ENCODE measurements around the gene IL1F10.
A peak's percentile ranks its signal among the peaks of the same experiment; 100 is the strongest.
"Not testable (repeated sequence)": the region's sequence is repeated elsewhere in the genome, so short reads cannot be mapped to it uniquely, and the experiment has no call there.

Gene IL1F10

GRCh38 chr2:113080134-113080533 lies 12.4 kb downstream of the IL1F10 start:
- Mint-ChIP-seq H3K9me3 (no peaks in the 10 kb centered on the region), H3K36me3 (no peaks in the 10 kb centered on the region), H3K4me3 (no peak overlapping the region), H3K4me1 (peaks cover 5 to 9% of the 10 kb centered on the region in 2 donors), H3K27me3 (peaks cover 39 to 52% of the 10 kb centered on the region in 2 donors), H3K27ac (no peak overlapping the region)
- DNase-seq (no peak), ATAC-seq (replicated peaks) (peak; percentile 65 to 68)

- Mint-ChIP-seq H3K4me3 (no peak overlapping the region), H3K36me3 (no peaks in the 10 kb centered on the region), H3K27ac (no peak overlapping the region), H3K9me3 (no peaks in the 10 kb centered on the region), H3K27me3 (peaks cover 34 to 45% of the 10 kb centered on the region in 2 donors), H3K4me1 (peaks cover 5 to 9% of the 10 kb centered on the region in 2 donors)
- DNase-seq (no peak), ATAC-seq (replicated peaks) (no peak)
Measured at GRCh38 chr2:113081488-113082210, 13.9 kb downstream of the IL1F10 start.

- ATAC-seq (replicated peaks), result peak; percentile 70 to 74
- Mint-ChIP-seq H3K4me3 (no peak overlapping the region), H3K4me1 (peaks cover 5 to 9% of the 10 kb centered on the region in 2 donors), H3K27ac (no peak overlapping the region), H3K27me3 (peaks cover 25 to 33% of the 10 kb centered on the region in 2 donors), H3K36me3 (no peaks in the 10 kb centered on the region), H3K9me3 (no peaks in the 10 kb centered on the region)
- no peak for DNase-seq
Measured at GRCh38 chr2:113083296-113083695, 15.5 kb downstream of the IL1F10 start.

GRCh38 chr2:113084249-113085000 lies 16.7 kb downstream of the IL1F10 start:
- H3K9me3 Mint-ChIP-seq, result no peaks in the 10 kb centered on the region

GRCh38 chr2:113085542-113085941 lies 17.8 kb downstream of the IL1F10 start:
- no peaks in the 10 kb centered on the region for H3K9me3 Mint-ChIP-seq
- H3K4me1 Mint-ChIP-seq, result peaks cover 5 to 9% of the 10 kb centered on the region in 2 donors
- H3K27me3 Mint-ChIP-seq, result peaks cover 21 to 29% of the 10 kb centered on the region in 2 donors
- ATAC-seq (replicated peaks) (no peak), DNase-seq (no peak)
- no peaks in the 10 kb centered on the region for H3K36me3 Mint-ChIP-seq
- no peak overlapping the region for H3K4me3 Mint-ChIP-seq
- H3K27ac Mint-ChIP-seq, result peak overlapping the region; percentile 1

More at GRCh38 chr2:113084249-113085000, 16.7 kb downstream of the IL1F10 start:
- Mint-ChIP-seq H3K4me3 (no peak overlapping the region), H3K4me1 (peaks cover 5 to 9% of the 10 kb centered on the region in 2 donors), H3K36me3 (no peaks in the 10 kb centered on the region), H3K27ac (no peak overlapping the region), H3K27me3 (peaks cover 25 to 33% of the 10 kb centered on the region in 2 donors)
- ATAC-seq (replicated peaks) (peak; percentile 48 to 66), DNase-seq (no peak)

GRCh38 chr2:113088213-113088992 lies 20.6 kb downstream of the IL1F10 start:
- H3K4me1 Mint-ChIP-seq, result peaks cover 1 to 3% of the 10 kb centered on the region in 2 donors
- ATAC-seq (replicated peaks) (peak; percentile 33 to 41), DNase-seq (no peak)
- H3K36me3 Mint-ChIP-seq, result no peaks in the 10 kb centered on the region
- no peak overlapping the region for H3K4me3 Mint-ChIP-seq
- H3K27ac Mint-ChIP-seq, result no peak overlapping the region
- no peaks in the 10 kb centered on the region for H3K9me3 Mint-ChIP-seq
- H3K27me3 Mint-ChIP-seq, result peaks cover 5 to 10% of the 10 kb centered on the region in 2 donors

- DNase-seq (peak; percentile 36), ATAC-seq (replicated peaks) (peak; percentile 87)
- no peaks in the 10 kb centered on the region for H3K9me3 Mint-ChIP-seq
- H3K36me3 Mint-ChIP-seq, result no peaks in the 10 kb centered on the region
- peaks cover 4 to 9% of the 10 kb centered on the region in 2 donors for H3K27me3 Mint-ChIP-seq
- no peak overlapping the region for H3K4me3 Mint-ChIP-seq
- no peak overlapping the region for H3K27ac Mint-ChIP-seq
- H3K4me1 Mint-ChIP-seq, result no peaks in the 10 kb centered on the region
Measured at GRCh38 chr2:113089916-113090315, 22.1 kb downstream of the IL1F10 start.

GRCh38 chr2:113091231-113091896 lies 23.6 kb downstream of the IL1F10 start:
- Mint-ChIP-seq H3K36me3 (peaks cover 3 to 5% of the 10 kb centered on the region in 2 donors), H3K27me3 (peaks cover 5 to 10% of the 10 kb centered on the region in 2 donors), H3K4me3 (no peak overlapping the region), H3K4me1 (no peaks in the 10 kb centered on the region), H3K27ac (no peak overlapping the region), H3K9me3 (peaks cover 6% of the 10 kb centered on the region in 2 donors)
- no peak for ATAC-seq (replicated peaks)
- no peak for DNase-seq

GRCh38 chr2:113092864-113093612 lies 25.3 kb downstream of the IL1F10 start:
- ATAC-seq (replicated peaks), result no peak
- peaks cover 8 to 18% of the 10 kb centered on the region in 2 donors for H3K9me3 Mint-ChIP-seq
- peaks cover 8 to 12% of the 10 kb centered on the region in 2 donors for H3K4me1 Mint-ChIP-seq

GRCh38 chr2:113093613-113093977 lies 25.8 kb downstream of the IL1F10 start:
- DNase-seq, result no peak
- Mint-ChIP-seq H3K4me3 (no peak overlapping the region), H3K4me1 (peaks cover 13 to 18% of the 10 kb centered on the region in 2 donors), H3K27me3 (peaks cover 5 to 15% of the 10 kb centered on the region in 2 donors), H3K9me3 (peaks cover 8 to 19% of the 10 kb centered on the region in 2 donors), H3K27ac (no peak overlapping the region), H3K36me3 (peaks cover 7 to 10% of the 10 kb centered on the region in 2 donors)
- ATAC-seq (replicated peaks), result no peak

More at GRCh38 chr2:113092864-113093612, 25.3 kb downstream of the IL1F10 start:
- H3K27me3 Mint-ChIP-seq, result peaks cover 5 to 15% of the 10 kb centered on the region in 2 donors
- no peak for DNase-seq
- H3K27ac Mint-ChIP-seq, result no peak overlapping the region
- H3K4me3 Mint-ChIP-seq, result no peak overlapping the region
- peaks cover 7 to 9% of the 10 kb centered on the region in 2 donors for H3K36me3 Mint-ChIP-seq

- ATAC-seq (replicated peaks), result not testable (repeated sequence)
Measured at GRCh38 chr2:113096306-113096705, 28.5 kb downstream of the IL1F10 start.

GRCh38 chr2:113096842-113097618 lies 29.3 kb downstream of the IL1F10 start:
- H3K27ac Mint-ChIP-seq, H3K4me3 Mint-ChIP-seq, DNase-seq: not testable (repeated sequence)
- Mint-ChIP-seq H3K4me1 (peaks cover 13 to 28% of the 10 kb centered on the region in 2 donors), H3K9me3 (peaks cover 8 to 19% of the 10 kb centered on the region in 2 donors), H3K36me3 (peaks cover 7 to 10% of the 10 kb centered on the region in 2 donors), H3K27me3 (peaks cover 5 to 15% of the 10 kb centered on the region in 2 donors)
- peak; percentile 57 to 68 for ATAC-seq (replicated peaks)

More at GRCh38 chr2:113096306-113096705, 28.5 kb downstream of the IL1F10 start:
- peaks cover 5 to 15% of the 10 kb centered on the region in 2 donors for H3K27me3 Mint-ChIP-seq
- not testable (repeated sequence) for H3K27ac Mint-ChIP-seq, H3K4me3 Mint-ChIP-seq, DNase-seq
- H3K9me3 Mint-ChIP-seq, result peaks cover 8 to 19% of the 10 kb centered on the region in 2 donors
- H3K4me1 Mint-ChIP-seq, result peaks cover 13 to 28% of the 10 kb centered on the region in 2 donors
- H3K36me3 Mint-ChIP-seq, result peaks cover 7 to 10% of the 10 kb centered on the region in 2 donors

All from stimulated activated naive B cell treated with anti-CD40 and anti-IgM and Interleukin-4, amounts not matched to agents 10 μg/mL and 1 μg/mL and 100 μg/mL, for 72 hours (primary cell).